ENCODE measurements around the gene MPP3.
"Not testable (repeated sequence)": the region's sequence is repeated elsewhere in the genome, so short reads cannot be mapped to it uniquely, and the experiment has no call there.

The MPP3 gene

DNA sequence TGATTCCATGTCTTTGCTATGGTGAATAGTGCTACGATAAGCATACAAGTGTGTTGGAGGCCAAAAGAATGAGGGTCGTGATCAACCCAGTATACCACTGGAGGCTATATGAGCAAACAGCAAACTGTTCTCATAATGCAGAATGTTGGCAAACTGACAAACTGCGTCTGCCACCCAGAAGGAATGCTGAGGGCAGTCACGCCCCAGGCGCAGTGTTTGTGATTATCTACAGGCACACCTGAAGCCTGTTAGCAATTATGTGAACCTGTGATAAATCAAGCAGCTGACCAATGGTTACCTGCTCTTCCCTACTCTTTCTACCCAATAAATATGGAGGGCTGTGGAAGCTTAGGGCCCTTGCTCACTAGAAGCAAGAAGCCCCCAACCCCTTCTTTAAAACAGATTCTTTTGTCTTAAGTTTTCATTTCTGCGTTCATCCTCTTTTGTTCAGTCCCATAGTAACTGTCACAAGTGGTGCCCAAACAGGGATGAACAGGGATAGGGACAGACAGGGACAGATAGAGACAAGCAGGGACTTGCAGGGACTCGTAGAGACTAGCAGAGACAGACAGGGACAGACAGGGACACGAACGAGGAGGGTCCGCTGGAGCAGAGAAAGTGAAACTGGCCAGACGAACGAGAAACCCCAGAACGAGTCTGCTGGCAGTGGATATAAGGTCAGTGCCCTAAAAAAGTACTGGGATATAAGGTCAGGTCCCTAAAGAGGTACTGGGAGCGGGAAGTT is 39.2 kb upstream of the MPP3 start:
- peaks cover 2% of the 10 kb centered on the region for H3K36me3 Mint-ChIP-seq
- no peaks in the 10 kb centered on the region for H3K4me1 Mint-ChIP-seq
- no peak overlapping the region for H3K4me3 Mint-ChIP-seq
- H3K27me3 Mint-ChIP-seq, result peaks cover 10% of the 10 kb centered on the region
- no peak overlapping the region for H3K27ac Mint-ChIP-seq
- no peaks in the 10 kb centered on the region for H3K9me3 Mint-ChIP-seq

DNA sequence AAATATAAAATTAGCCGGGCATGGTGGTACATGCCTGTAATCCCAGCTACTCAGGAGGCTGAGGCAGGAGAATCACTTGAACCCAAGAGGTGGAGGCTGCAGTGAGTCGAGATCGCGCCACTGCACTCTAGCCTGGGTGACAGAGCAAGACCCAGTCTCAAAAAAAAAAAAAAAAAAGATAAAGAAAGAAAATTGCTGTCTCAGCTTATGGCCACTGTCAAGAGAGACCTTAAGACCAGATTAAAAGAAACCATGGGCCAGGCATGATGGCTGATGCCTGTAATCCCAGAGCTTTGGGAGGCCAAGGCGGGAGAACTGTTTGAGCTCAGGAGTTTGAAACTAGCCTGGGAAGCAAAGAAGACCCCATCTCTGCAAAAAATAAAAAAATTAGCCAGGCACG is 36.1 kb upstream of the MPP3 start:
- not testable (repeated sequence) for H3K36me3 Mint-ChIP-seq, H3K27ac Mint-ChIP-seq, H3K4me1 Mint-ChIP-seq, H3K9me3 Mint-ChIP-seq, H3K4me3 Mint-ChIP-seq
- H3K27me3 Mint-ChIP-seq, result peaks cover 10% of the 10 kb centered on the region

DNA sequence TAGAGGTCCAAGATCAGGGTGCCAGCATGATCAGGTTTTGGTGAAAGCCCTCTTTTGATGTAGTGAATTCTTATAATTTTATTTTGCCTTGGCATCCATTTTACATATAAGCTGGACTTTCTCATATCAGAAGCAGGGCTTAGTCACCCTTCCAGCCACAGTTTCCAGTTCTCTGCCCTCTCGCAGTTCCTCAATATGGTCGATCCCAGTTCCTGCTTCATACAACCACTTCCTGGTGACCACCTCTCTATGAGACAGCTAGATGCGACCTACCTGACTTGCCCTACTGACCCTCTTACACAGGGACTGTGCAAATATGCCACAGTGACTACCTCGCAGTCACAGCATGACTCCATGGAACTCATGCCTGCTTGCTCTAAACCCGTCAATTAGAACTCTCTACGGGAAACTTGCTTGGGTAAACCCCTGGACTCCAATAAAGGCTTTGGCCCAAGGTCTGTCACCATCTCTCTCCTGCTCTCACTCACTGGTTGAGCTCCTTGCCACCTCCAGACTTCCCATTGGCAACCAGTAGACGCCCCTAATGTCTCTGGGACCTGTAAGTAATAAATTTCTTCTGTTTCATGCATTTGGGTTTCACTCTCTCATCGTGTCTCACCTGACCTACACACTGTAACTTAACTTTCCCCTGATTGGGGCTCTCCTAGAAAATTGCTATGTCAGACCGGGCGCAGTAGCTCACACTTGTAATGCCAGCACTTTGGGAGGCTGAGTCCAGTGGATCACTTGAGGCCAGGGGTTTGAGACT is 35.5 kb upstream of the MPP3 start:
- Mint-ChIP-seq H3K27me3 (peaks cover 10% of the 10 kb centered on the region), H3K27ac (no peak overlapping the region), H3K36me3 (peaks cover 2% of the 10 kb centered on the region), H3K4me1 (no peaks in the 10 kb centered on the region), H3K4me3 (no peak overlapping the region), H3K9me3 (no peaks in the 10 kb centered on the region)

DNA sequence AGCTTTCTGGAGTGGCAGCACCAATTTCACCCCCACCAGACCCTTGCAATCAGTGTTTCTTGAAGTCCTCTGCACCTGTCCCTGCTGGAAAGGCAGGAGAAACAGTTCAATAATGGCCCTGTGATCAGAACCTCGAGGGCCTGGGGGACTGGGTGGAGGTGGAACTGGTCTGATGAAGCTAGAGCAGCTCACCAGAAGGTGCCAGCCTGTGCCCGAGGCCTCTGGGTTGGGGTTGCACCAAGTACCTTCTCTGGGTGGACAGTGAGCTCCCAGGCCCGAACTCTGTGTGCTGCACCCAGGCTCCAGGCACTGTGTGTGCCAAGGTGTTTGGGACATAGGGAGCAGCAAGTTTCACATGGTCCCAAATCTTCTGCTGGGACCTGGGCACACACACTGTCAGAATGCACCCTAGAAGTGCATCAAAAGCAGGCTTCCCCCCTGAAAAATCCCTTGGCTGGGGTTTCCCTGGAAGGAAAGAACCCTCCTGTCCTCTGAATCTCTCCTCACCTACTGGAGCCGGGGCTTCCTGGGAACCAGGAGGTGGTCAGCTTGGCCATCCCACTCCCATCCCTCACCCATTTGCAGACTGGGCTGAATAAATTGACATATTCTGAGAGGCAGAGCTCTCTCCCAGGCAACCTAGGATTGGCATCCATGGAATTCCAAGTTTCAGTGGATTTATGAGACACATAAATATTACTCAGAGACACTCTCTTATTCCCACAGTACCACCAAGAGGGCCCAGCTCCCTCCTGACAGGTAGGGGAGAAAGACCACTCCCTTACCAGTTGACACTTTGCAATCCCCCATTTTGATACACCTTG is 31.4 kb upstream of the MPP3 start:
- no peaks in the 10 kb centered on the region for H3K9me3 Mint-ChIP-seq
- H3K27me3 Mint-ChIP-seq, result peaks cover 5% of the 10 kb centered on the region
- H3K4me3 Mint-ChIP-seq, result no peak overlapping the region
- H3K27ac Mint-ChIP-seq, result no peak overlapping the region
- no peaks in the 10 kb centered on the region for H3K4me1 Mint-ChIP-seq
- H3K36me3 Mint-ChIP-seq, result peaks cover 2% of the 10 kb centered on the region

DNA sequence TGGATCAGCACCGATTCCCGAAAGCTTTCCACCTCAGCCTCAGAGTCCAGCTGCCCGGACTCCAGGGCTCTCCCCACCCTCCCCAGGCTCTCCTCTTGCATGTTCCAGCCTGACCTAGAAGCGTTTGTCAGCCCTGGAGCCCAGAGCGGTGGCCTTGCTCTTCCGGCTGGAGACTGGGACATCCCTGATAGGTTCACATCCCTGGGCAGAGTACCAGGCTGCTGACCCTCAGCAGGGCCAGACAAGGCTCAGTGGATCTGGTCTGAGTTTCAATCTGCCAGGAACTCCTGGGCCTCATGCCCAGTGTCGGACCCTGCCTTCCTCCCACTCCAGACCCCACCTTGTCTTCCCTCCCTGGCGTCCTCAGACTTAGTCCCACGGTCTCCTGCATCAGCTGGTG is 29.0 kb upstream of the MPP3 start:
- Mint-ChIP-seq H3K9me3 (no peaks in the 10 kb centered on the region), H3K4me1 (no peaks in the 10 kb centered on the region)

DNA sequence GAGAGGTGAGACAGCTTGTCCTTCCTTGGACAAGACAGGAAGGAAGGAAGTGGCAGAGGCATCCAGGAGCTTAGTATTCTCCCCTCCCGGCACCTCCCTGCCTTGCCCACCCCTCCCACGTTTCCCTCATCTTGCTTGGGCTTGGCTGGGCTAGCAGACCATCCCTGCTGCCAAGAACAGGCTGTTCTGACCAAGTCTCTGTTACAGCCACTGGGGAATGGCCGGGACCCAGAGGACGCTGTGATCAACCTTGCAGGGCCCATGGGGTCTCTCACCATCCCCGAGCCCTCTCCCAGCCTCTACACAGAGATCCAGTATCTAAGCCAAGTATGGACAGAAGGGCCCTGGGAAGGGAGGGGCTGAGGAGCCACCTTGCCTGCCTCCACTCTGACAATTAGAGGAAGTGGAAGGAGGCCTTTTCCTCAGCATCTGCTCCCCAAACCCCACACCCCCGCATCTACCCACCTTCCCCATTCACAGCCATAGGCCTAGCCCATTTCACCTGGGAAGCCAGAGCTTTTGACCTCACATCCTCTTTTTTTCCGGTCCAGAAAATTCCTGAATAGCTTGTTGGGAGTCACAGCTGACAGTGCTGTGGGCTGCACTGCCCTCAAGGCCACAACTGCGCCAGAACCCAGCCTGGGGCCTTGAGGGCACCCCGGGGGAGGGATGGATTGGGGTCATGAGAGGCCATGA is 28.1 kb upstream of the MPP3 start:
- Mint-ChIP-seq H3K36me3 (no peaks in the 10 kb centered on the region), H3K4me1 (no peaks in the 10 kb centered on the region), H3K4me3 (no peak overlapping the region), H3K27ac (no peak overlapping the region), H3K9me3 (no peaks in the 10 kb centered on the region), H3K27me3 (peaks cover 2% of the 10 kb centered on the region)

More for the DNA sequence above, 29.0 kb upstream of the MPP3 start:
- Mint-ChIP-seq H3K36me3 (no peaks in the 10 kb centered on the region), H3K27me3 (peaks cover 2% of the 10 kb centered on the region), H3K4me3 (no peak overlapping the region), H3K27ac (no peak overlapping the region)

DNA sequence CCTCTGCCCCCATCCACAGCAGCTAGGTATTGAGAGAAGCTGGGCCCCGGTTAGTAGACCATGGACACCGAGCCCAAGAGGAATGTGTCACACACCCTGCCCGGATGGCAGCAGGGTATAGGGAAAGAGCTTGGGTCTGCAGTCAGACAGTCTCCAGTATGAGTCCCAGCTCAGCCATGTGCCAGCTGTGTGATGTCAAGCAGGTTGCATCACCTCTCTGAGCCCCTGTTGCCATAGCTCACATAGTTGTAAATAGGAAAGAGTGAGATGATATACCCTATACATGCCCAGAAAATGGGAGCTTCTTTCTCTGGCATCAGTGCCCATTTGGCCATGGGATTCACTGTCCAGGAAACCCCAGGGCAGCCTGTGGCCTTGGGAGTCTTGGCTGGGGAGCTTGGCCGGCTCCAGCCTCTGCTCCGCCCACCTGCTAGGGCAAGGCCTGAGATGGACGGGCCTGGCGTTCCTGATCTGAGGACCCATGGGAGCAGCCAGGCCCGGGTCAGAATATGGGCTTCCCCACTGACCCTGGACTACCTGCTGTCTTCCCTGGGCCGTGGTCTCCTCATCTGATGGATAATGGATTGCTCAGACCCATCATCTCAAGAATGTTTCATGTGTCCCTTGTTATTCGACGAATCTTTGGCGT is 27.3 kb upstream of the MPP3 start:
- no peaks in the 10 kb centered on the region for H3K36me3 Mint-ChIP-seq
- no peaks in the 10 kb centered on the region for H3K4me1 Mint-ChIP-seq
- H3K4me3 Mint-ChIP-seq, result no peak overlapping the region
- H3K27me3 Mint-ChIP-seq, result peaks cover 2% of the 10 kb centered on the region
- H3K27ac Mint-ChIP-seq, result no peak overlapping the region
- no peaks in the 10 kb centered on the region for H3K9me3 Mint-ChIP-seq

DNA sequence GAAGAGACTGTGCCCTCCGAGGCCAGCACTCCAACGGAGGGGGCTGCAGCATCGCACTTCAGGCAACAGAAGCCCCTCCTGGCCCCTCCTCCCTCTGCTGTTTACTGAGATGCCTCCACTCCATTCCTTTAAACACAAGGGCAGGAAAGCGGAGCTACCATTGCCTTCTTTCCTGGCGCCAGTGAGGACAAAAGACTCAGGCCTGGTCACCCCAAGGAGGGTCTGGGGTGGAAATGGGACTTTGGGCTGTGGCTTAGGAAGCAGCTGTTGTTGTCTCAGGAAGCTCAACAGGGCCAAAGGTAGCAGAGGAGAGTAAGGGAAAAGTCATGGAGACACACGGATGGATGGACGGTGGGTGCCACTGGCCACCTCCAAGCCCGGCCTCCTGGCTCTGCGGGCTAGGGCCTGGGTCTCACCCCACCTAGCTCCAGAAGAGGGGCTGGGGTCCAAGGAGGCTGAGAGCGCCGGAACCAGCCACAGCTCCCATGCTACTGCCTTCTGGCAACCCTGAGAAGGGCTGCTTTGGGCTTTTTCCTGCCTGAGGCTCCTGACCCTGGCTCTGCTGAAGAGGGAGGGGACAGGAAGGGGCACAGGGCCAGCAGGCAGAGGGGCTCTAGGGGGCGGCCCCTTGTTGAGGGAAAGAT is 25.1 kb upstream of the MPP3 start:
- no peaks in the 10 kb centered on the region for H3K36me3 Mint-ChIP-seq
- H3K27ac Mint-ChIP-seq, result no peak overlapping the region
- no peaks in the 10 kb centered on the region for H3K4me1 Mint-ChIP-seq
- H3K27me3 Mint-ChIP-seq, result peaks cover 2% of the 10 kb centered on the region
- no peak overlapping the region for H3K4me3 Mint-ChIP-seq
- no peaks in the 10 kb centered on the region for H3K9me3 Mint-ChIP-seq

DNA sequence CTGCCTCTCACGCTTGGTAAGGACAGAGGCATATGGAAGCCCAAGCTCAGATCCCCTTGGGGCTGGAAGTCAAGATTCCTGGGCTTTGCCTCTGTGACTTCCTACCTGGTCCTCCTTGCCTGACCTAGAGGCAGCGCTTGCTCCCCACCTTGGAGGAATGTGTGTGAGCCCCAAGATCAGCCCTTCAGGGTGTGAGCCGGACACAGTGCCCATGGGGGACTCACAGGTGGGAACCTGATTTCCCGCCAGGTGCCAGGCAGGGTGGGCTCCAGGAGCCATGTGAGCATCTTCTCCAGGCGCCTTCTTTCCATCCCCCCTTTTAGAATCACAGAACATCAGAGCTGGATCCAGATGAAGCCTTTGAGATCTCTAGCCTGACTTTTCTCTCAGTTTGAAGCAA is 24.2 kb upstream of the MPP3 start:
- H3K27ac Mint-ChIP-seq, result no peak overlapping the region
- peaks cover 2% of the 10 kb centered on the region for H3K27me3 Mint-ChIP-seq
- no peaks in the 10 kb centered on the region for H3K36me3 Mint-ChIP-seq
- no peaks in the 10 kb centered on the region for H3K4me1 Mint-ChIP-seq
- H3K4me3 Mint-ChIP-seq, result no peak overlapping the region
- H3K9me3 Mint-ChIP-seq, result no peaks in the 10 kb centered on the region

DNA sequence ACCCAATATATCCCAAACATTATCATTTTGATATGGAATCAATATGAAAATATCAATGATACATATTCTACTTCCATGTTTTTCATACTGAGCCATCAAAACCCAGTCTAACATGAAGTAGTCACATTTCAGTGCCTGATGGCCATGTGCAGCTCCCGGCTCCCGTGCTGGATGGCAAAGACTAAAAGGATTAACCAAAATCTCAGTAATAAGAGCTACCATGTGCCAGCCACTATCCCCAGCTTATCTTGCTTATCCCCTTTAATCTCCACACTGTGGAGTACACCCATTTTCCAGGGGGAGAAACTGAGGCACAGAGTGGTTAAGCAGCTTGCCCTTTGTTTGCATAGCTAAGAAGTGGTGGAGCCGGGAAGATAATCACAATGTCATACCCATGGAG is 23.2 kb upstream of the MPP3 start:
- Mint-ChIP-seq H3K27ac (no peak overlapping the region), H3K36me3 (no peaks in the 10 kb centered on the region), H3K27me3 (peaks cover 2% of the 10 kb centered on the region), H3K4me3 (no peak overlapping the region), H3K4me1 (no peaks in the 10 kb centered on the region), H3K9me3 (no peaks in the 10 kb centered on the region)

DNA sequence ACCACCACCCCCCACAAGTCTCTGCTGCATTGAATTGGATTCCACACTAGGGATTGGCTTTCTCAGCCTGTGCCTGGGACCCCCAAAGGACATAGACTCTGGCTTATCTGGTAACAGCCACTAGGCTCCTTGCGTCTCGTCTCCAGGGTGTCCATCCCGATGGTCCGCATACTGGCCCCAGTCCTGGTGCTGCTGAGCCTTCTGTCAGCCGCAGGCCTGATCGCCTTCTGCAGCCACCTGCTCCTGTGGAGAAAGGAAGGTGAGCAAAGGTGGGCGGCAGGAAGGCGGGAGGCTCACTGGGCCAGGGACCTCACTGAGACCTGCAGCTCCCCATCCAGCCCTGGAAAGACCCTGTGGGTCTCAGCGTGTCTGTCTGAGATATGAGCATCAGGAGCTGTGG is 22.1 kb upstream of the MPP3 start:
- peaks cover 2% of the 10 kb centered on the region for H3K27me3 Mint-ChIP-seq

DNA sequence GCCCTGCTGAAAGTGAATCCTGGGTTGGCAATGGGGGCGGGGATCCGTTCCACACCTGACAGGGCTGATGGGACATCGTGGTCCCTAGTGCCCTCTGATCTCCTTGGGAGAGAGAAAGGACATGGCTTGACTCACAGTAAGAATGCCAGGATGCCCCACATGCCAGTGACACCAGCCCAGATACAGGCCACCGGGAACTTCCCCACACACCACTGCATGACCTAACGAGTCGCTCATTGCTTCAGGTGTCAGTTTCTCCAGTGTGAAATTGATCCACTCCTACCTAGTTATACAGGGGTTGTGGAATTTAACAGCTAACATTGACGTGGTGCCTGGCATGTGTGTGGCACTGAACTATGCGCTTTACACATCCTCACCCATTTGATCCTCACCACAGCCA is 21.6 kb upstream of the MPP3 start:
- no peak overlapping the region for H3K27ac Mint-ChIP-seq
- H3K36me3 Mint-ChIP-seq, result no peaks in the 10 kb centered on the region
- peaks cover 2% of the 10 kb centered on the region for H3K27me3 Mint-ChIP-seq
- H3K4me1 Mint-ChIP-seq, result no peaks in the 10 kb centered on the region
- no peak overlapping the region for H3K4me3 Mint-ChIP-seq
- H3K9me3 Mint-ChIP-seq, result no peaks in the 10 kb centered on the region

More for the DNA sequence above, 22.1 kb upstream of the MPP3 start:
- H3K27ac Mint-ChIP-seq, result no peak overlapping the region
- no peaks in the 10 kb centered on the region for H3K4me1 Mint-ChIP-seq
- no peaks in the 10 kb centered on the region for H3K9me3 Mint-ChIP-seq
- no peaks in the 10 kb centered on the region for H3K36me3 Mint-ChIP-seq
- no peak overlapping the region for H3K4me3 Mint-ChIP-seq

DNA sequence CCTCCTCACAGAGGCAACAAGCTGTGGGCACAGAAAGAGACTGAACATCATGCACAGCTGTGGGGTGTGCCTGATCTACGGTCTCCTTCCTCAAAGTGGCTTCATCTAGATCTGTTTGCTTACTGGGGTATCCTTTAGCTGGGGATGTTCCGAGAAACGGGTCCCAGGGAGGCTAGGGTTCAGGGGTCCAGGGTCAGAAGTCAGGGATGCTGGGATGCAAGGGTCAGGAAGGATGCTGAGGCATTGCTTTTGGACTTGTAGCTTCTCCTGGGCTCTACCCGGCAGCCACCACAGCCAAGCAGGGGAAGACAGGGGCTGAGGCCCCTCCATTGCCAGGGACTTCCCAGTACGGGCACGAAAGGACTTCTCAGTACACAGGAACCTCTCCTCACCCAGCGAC is 20.6 kb upstream of the MPP3 start:
- Mint-ChIP-seq H3K27ac (no peak overlapping the region), H3K9me3 (no peaks in the 10 kb centered on the region), H3K27me3 (peaks cover 3% of the 10 kb centered on the region), H3K4me1 (no peaks in the 10 kb centered on the region), H3K4me3 (no peak overlapping the region), H3K36me3 (no peaks in the 10 kb centered on the region)

DNA sequence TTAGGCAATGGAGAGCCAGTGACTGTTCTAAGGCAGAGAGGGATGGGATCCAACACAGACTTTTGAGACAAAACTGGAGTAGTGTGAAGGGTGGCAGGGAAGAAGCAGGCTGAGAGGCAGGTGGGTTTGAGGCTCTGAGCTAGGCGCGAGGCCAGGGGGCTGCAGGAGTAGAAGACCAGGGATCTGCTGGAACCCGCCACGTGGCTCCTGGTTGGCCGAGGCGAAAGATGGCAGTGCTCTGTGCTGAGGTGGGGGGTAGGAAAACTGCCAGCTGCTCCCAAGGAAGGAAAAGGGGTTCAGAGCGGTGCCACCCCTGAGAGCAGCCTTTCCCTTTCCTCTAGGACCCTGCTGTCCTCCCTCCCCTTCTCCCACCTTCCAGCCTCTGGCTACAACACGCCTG is 19.6 kb upstream of the MPP3 start:
- no peaks in the 10 kb centered on the region for H3K36me3 Mint-ChIP-seq
- no peak overlapping the region for H3K4me3 Mint-ChIP-seq
- no peaks in the 10 kb centered on the region for H3K9me3 Mint-ChIP-seq
- no peaks in the 10 kb centered on the region for H3K4me1 Mint-ChIP-seq
- H3K27ac Mint-ChIP-seq, result no peak overlapping the region
- H3K27me3 Mint-ChIP-seq, result peaks cover 3% of the 10 kb centered on the region

DNA sequence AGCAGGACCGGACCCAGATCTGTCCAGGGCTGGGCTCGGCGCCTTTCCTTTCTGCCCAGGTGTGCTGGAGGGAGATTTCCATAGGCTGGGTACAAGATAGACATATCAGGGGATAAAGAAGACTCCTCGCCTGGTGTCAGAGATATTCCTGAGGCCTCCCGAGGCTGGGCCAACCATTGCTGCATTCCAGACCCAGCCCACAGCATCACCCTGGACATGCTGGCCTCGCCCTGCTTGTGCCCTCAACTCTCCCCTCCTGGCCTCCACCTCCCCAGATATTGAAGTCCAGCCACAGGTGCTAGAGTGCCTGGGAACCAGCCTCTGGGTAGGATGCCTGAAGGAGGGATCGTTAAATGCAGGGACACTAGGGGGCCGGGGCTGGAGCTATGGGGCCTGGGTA is 16.2 kb upstream of the MPP3 start:
- Mint-ChIP-seq H3K27ac (no peak overlapping the region), H3K9me3 (no peaks in the 10 kb centered on the region), H3K36me3 (no peaks in the 10 kb centered on the region), H3K27me3 (peaks cover 3% of the 10 kb centered on the region), H3K4me3 (no peak overlapping the region), H3K4me1 (no peaks in the 10 kb centered on the region)

Data from activated naive CD4-positive, alpha-beta T cell treated with anti-CD3 and anti-CD28 coated beads, Interleukin-2, amount 50 U/mL, for 24 hours (primary cell).